ENCODE results near the gene POLR1C.
"Not testable (repeated sequence)": the region's sequence is repeated elsewhere in the genome, so short reads cannot be mapped to it uniquely, and the experiment has no call there.

The POLR1C gene

GRCh38 chr6:43547222-43547621 lies 30.3 kb downstream of the POLR1C start:
- DNase-seq: no peak
- peaks cover 9% of the 10 kb centered on the region; the same call in 1 of the 2 replicates for H3K36me3 ChIP-seq (replicated peaks; ENCODE audit: insufficient read depth, low read length)

DNA sequence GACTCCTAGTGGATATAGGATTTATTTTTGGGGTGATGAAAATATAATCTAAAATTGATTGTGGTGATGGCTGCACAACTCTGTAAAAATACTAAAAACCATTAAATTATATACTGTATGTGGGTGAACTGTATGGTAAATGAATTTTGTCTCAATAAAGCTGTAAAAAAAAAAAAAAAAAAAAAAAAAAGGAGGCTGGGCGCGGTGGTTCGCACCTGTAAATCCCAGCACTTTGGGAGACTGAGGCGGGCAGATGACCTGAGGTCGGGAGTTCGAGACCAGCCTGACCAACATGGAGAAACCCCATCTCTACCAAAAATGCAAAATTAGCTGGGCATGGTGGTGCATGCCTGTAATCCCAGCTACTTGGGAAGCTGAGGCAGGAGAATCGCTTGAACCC lies 40.7 kb downstream of the POLR1C start:
- not testable (repeated sequence) for H3K4me1 ChIP-seq (ENCODE audit: low read length); H3K27me3 ChIP-seq (replicated peaks; ENCODE audit: insufficient read depth, low read length); DNase-seq; H3K27ac ChIP-seq (ENCODE audit: low read length); H3K9me2 ChIP-seq (replicated peaks; ENCODE audit: insufficient read depth, low read length); H3K79me2 ChIP-seq (ENCODE audit: low read length); H3K4me2 ChIP-seq (ENCODE audit: low read depth, low read length); H3K9me3 ChIP-seq (replicated peaks; ENCODE audit: insufficient read depth, low read length); H2AFZ ChIP-seq (ENCODE audit: low read length); H3K9ac ChIP-seq (ENCODE audit: low read length); H4K20me1 ChIP-seq (ENCODE audit: insufficient read depth, low read length); H3K4me3 ChIP-seq (ENCODE audit: low read length); H3K36me3 ChIP-seq (replicated peaks; ENCODE audit: insufficient read depth, low read length); H3F3A ChIP-seq (ENCODE audit: insufficient read depth, low read length)

More at GRCh38 chr6:43547222-43547621, 30.3 kb downstream of the POLR1C start:
- no peak overlapping the region for H3K9ac ChIP-seq (ENCODE audit: low read length)
- H3K4me1 ChIP-seq (ENCODE audit: low read length): no peaks in the 10 kb centered on the region
- no peaks in the 10 kb centered on the region; the same call in 1 of the 2 replicates for H3F3A ChIP-seq (ENCODE audit: insufficient read depth, low read length)
- no peaks in the 10 kb centered on the region for H3K9me2 ChIP-seq (replicated peaks; ENCODE audit: insufficient read depth, low read length)
- no peaks in the 10 kb centered on the region for H3K27me3 ChIP-seq (replicated peaks; ENCODE audit: insufficient read depth, low read length)
- no peak overlapping the region for H2AFZ ChIP-seq (ENCODE audit: low read length)
- no peaks in the 10 kb centered on the region for H3K79me2 ChIP-seq (ENCODE audit: low read length)
- no peak overlapping the region for H3K4me3 ChIP-seq (ENCODE audit: low read length)
- no peak overlapping the region for H3K4me2 ChIP-seq (ENCODE audit: low read depth, low read length)
- no peak overlapping the region for H3K27ac ChIP-seq (ENCODE audit: low read length)
- no peaks in the 10 kb centered on the region for H3K9me3 ChIP-seq (replicated peaks; ENCODE audit: insufficient read depth, low read length)
- TF ChIP-seq EZH2 (optimal IDR thresholded peaks at IDR 0.05; ENCODE audit: low read depth, low read length): no peak
- TF ChIP-seq, protein P1, sequence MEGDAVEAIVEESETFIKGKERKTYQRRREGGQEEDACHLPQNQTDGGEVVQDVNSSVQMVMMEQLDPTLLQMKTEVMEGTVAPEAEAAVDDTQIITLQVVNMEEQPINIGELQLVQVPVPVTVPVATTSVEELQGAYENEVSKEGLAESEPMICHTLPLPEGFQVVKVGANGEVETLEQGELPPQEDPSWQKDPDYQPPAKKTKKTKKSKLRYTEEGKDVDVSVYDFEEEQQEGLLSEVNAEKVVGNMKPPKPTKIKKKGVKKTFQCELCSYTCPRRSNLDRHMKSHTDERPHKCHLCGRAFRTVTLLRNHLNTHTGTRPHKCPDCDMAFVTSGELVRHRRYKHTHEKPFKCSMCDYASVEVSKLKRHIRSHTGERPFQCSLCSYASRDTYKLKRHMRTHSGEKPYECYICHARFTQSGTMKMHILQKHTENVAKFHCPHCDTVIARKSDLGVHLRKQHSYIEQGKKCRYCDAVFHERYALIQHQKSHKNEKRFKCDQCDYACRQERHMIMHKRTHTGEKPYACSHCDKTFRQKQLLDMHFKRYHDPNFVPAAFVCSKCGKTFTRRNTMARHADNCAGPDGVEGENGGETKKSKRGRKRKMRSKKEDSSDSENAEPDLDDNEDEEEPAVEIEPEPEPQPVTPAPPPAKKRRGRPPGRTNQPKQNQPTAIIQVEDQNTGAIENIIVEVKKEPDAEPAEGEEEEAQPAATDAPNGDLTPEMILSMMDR (IDR thresholded peaks at IDR 0.05; ENCODE audit: low read length): no peak
- TF ChIP-seq EZH2phosphoT487 (IDR thresholded peaks at IDR 0.05; ENCODE audit: low read length): no peak
- H4K20me1 ChIP-seq (ENCODE audit: insufficient read depth, low read length): no peaks in the 10 kb centered on the region

- Histone ChIP-seq H3K36me3 (replicated peaks; ENCODE audit: insufficient read depth, low read length) (peaks cover 6% of the 10 kb centered on the region), H3K27ac (ENCODE audit: low read length) (no peak overlapping the region), H3K9me2 (replicated peaks; ENCODE audit: insufficient read depth, low read length) (no peaks in the 10 kb centered on the region), H2AFZ (ENCODE audit: low read length) (no peak overlapping the region), H3K9me3 (replicated peaks; ENCODE audit: insufficient read depth, low read length) (no peaks in the 10 kb centered on the region), H3F3A (ENCODE audit: insufficient read depth, low read length) (no peaks in the 10 kb centered on the region), H3K9ac (ENCODE audit: low read length) (no peak overlapping the region), H3K4me2 (ENCODE audit: low read depth, low read length) (no peak overlapping the region), H4K20me1 (ENCODE audit: insufficient read depth, low read length) (no peaks in the 10 kb centered on the region), H3K4me1 (ENCODE audit: low read length) (no peaks in the 10 kb centered on the region), H3K79me2 (ENCODE audit: low read length) (no peaks in the 10 kb centered on the region), H3K4me3 (ENCODE audit: low read length) (no peak overlapping the region), H3K27me3 (replicated peaks; ENCODE audit: insufficient read depth, low read length) (no peaks in the 10 kb centered on the region)
- no peak for DNase-seq
- TF ChIP-seq EZH2phosphoT487 (IDR thresholded peaks at IDR 0.05; ENCODE audit: low read length) (no peak), EZH2 (optimal IDR thresholded peaks at IDR 0.05; ENCODE audit: low read depth, low read length) (no peak)
- TF ChIP-seq, protein P1 (IDR thresholded peaks at IDR 0.05; ENCODE audit: low read length): no peak
These were observed 42.4 kb downstream of the POLR1C start for GRCh38 chr6:43559328-43559727.

- Histone ChIP-seq H2AFZ (ENCODE audit: low read length) (no peak overlapping the region), H3K36me3 (replicated peaks; ENCODE audit: insufficient read depth, low read length) (peaks cover 4% of the 10 kb centered on the region; the same call in 1 of the 2 replicates), H3F3A (ENCODE audit: insufficient read depth, low read length) (no peaks in the 10 kb centered on the region), H3K9ac (ENCODE audit: low read length) (no peak overlapping the region), H3K9me2 (replicated peaks; ENCODE audit: insufficient read depth, low read length) (no peaks in the 10 kb centered on the region), H4K20me1 (ENCODE audit: insufficient read depth, low read length) (no peaks in the 10 kb centered on the region), H3K9me3 (replicated peaks; ENCODE audit: insufficient read depth, low read length) (no peaks in the 10 kb centered on the region), H3K79me2 (ENCODE audit: low read length) (peaks cover 38% of the 10 kb centered on the region), H3K4me2 (ENCODE audit: low read depth, low read length) (no peak overlapping the region), H3K27me3 (replicated peaks; ENCODE audit: insufficient read depth, low read length) (no peaks in the 10 kb centered on the region), H3K4me3 (ENCODE audit: low read length) (no peak overlapping the region), H3K4me1 (ENCODE audit: low read length) (no peaks in the 10 kb centered on the region), H3K27ac (ENCODE audit: low read length) (no peak overlapping the region)
- no peak for DNase-seq
- TF ChIP-seq, protein P1 (IDR thresholded peaks at IDR 0.05; ENCODE audit: low read length): no peak
- TF ChIP-seq EZH2phosphoT487 (IDR thresholded peaks at IDR 0.05; ENCODE audit: low read length) (no peak), EZH2 (optimal IDR thresholded peaks at IDR 0.05; ENCODE audit: low read depth, low read length) (no peak)
These were observed 54.1 kb downstream of the POLR1C start for GRCh38 chr6:43570876-43571441.
